B cell (primary cell): ENCODE measurements around the gene SPATA17. TPM values are rescaled to one million over a fixed set of nuclear protein-coding genes. Genes with fewer than 3 reads are reported as not detected.
"Not testable (repeated sequence)": the region's sequence is repeated elsewhere in the genome, so short reads cannot be mapped to it uniquely, and the experiment has no call there.

ENCODE experiments used
- ATAC-seq: fragments of 200-7000 bp; cut with Tn5 transposase; one replicate; pipeline ENCODE4 v1.10.0; 2021; ENCODE audit warnings: low read depth, mild to moderate bottlenecking, moderate number of reproducible peaks, moderate library complexity
- CTCF ChIA-PET: fragments of 350-600 bp; sonication (Branson Sonifier 250); formaldehyde crosslinking; loops from one replicate; lab custom pipeline; 2021; ENCODE audit warnings: antibody characterized with exemption, inconsistent platforms; lab: Charles Lee
- POLR2A ChIA-PET: fragments of 350-600 bp; sonication (Branson Sonifier 250); formaldehyde crosslinking; loops from one replicate; lab custom pipeline; 2021; ENCODE audit warnings: antibody characterized with exemption; lab: Charles Lee
- DNase-seq: peaks from one replicate; pipeline ENCODE4 v3.0.0; 2013
- H2AFZ ChIP-seq: 2 replicates; pipeline ENCODE4 v1.6.1; 2012; ENCODE audit warnings: mild to moderate bottlenecking, low read depth, low read length; ENCODE audit not compliant: insufficient read depth, poor library complexity, severe bottlenecking
- H3K27ac ChIP-seq, 2 donors: 1 replicate in 1 of 2; 2 replicates in 1 of 2; pipeline ENCODE4 v1.5.1; 2012 to 2013; ENCODE audit warnings: low read length in 2 of 2, mild to moderate bottlenecking in 2 of 2, moderate library complexity in 1 of 2
- H3K27me3 ChIP-seq, 4 experiments: fragments of 200-600 bp in 1 of 4; sonication (generic) in 1 of 4; replicated peaks in 1 of 4; 1 replicate in 2 of 4; 2 replicates in 2 of 4; pipeline versions ENCODE4 v1.6.1 to v1.7.0; 2013 to 2016; ENCODE audit warnings: low read length in 3 of 4, mild to moderate bottlenecking in 2 of 4, mixed read lengths in 1 of 4, moderate library complexity in 1 of 4; ENCODE audit not compliant: insufficient read depth in 4 of 4, control insufficient read depth in 3 of 4; ENCODE audit errors: control extremely low read depth in 1 of 4
- H3K36me3 ChIP-seq, 2 experiments: replicated peaks in 1 of 2; 1 replicate in 1 of 2; 2 replicates in 1 of 2; pipeline versions ENCODE4 v1.6.1 to v1.7.1; 2013; ENCODE audit warnings: low read length in 1 of 2; ENCODE audit not compliant: insufficient read depth in 2 of 2, control insufficient read depth in 1 of 2; ENCODE audit errors: control extremely low read depth in 1 of 2, extremely low read depth in 1 of 2
- H3K4me1 ChIP-seq, 2 donors: fragments of 200-600 bp in 1 of 2; sonication (generic) in 1 of 2; 1 replicate in 1 of 2; 2 replicates in 1 of 2; pipeline versions ENCODE4 v1.5.1 to v1.6.1; 2013 to 2017; ENCODE audit warnings: low read length in 2 of 2; ENCODE audit not compliant: control insufficient read depth in 2 of 2, insufficient read depth in 2 of 2
- H3K4me2 ChIP-seq: replicated peaks from 2 replicates; pipeline ENCODE3; 2012; ENCODE audit warnings: mild to moderate bottlenecking, low read depth, low read length; ENCODE audit not compliant: poor library complexity, severe bottlenecking
- H3K4me3 ChIP-seq, 5 experiments: fragments of 200-600 bp in 1 of 5; sonication (generic) in 1 of 5; 1 replicate in 3 of 5; 2 replicates in 2 of 5; pipeline versions ENCODE4 v1.5.1 to v1.7.0; 2011 to 2016; ENCODE audit warnings: low read length in 4 of 5, mild to moderate bottlenecking in 4 of 5, low read depth in 2 of 5, control low read depth in 1 of 5, moderate library complexity in 1 of 5; ENCODE audit not compliant: insufficient read depth in 1 of 5; ENCODE audit errors: control extremely low read depth in 1 of 5, extremely low read depth in 1 of 5
- H3K79me2 ChIP-seq: fragments of 200-600 bp; sonication (generic); one replicate; pipeline ENCODE4 v1.6.0; 2016; ENCODE audit warnings: low read length; ENCODE audit not compliant: control insufficient read depth, insufficient read depth
- H3K9ac ChIP-seq: fragments of 200-600 bp; sonication (generic); 2 replicates; pipeline ENCODE4 v1.6.1; 2017; ENCODE audit warnings: mild to moderate bottlenecking, low read length, moderate library complexity
- H3K9me3 ChIP-seq, 3 donors: one replicate each; pipeline versions ENCODE4 v1.6.1 to v1.7.1; 2013; ENCODE audit warnings: low read length in 2 of 3; ENCODE audit not compliant: control insufficient read depth in 2 of 3, insufficient read depth in 1 of 3; ENCODE audit errors: control extremely low read depth in 1 of 3
- H4K20me1 ChIP-seq: 2 replicates; pipeline ENCODE4 v1.6.0; 2012; ENCODE audit warnings: mild to moderate bottlenecking, low read length; ENCODE audit not compliant: insufficient read depth, control insufficient read depth, poor library complexity, severe bottlenecking
- H3K27ac Mint-ChIP-seq: one replicate; pipeline ENCODE4 v1.8.0; 2021; ENCODE audit warnings: mixed read lengths
- H3K27me3 Mint-ChIP-seq: one replicate; pipeline ENCODE4 v1.8.0; 2021; ENCODE audit warnings: mixed read lengths
- H3K4me1 Mint-ChIP-seq: one replicate; pipeline ENCODE4 v1.8.0; 2021; ENCODE audit warnings: mixed read lengths
- H3K4me3 Mint-ChIP-seq: one replicate; pipeline ENCODE4 v1.8.0; 2021; ENCODE audit warnings: mixed read lengths
- H3K9me3 Mint-ChIP-seq: one replicate; pipeline ENCODE4 v1.8.0; 2022; ENCODE audit warnings: mixed read lengths; ENCODE audit not compliant: insufficient read depth
- EZH2 ChIP-seq: IDR thresholded peaks from 2 replicates; pipeline ENCODE4 v1.6.1; 2012; ENCODE audit warnings: borderline replicate concordance, low read depth, mild to moderate bottlenecking, moderate library complexity, low read length; ENCODE audit not compliant: insufficient read depth, poor library complexity, severe bottlenecking
- WGBS: methylation state at CpG from one replicate; pipeline ENCODE4 v1.1.5; 2013; ENCODE audit warnings: missing lambda C conversion rate; ENCODE audit not compliant: insufficient coverage; 5-methylcytosine and 5-hydroxymethylcytosine counted together
- intact Hi-C: fragments of 100-400 bp; cut with micrococcal nuclease; formaldehyde crosslinking; loops from one replicate; pipeline ENCODE4 v1.10.0; 2022
- polyA minus RNA-seq: library from RNA; depleted of rRNA, polyadenylated mRNA; stranded (reverse); fragments of >200 nt; gene quantifications from 2 replicates; pipeline ENCODE4 v1.2.3, GENCODE V29; 2012
- polyA plus RNA-seq: library from polyadenylated mRNA; depleted of rRNA; stranded (reverse); fragments of >200 nt; gene quantifications from 2 replicates; pipeline ENCODE4 v1.2.3, GENCODE V29; 2012
- total RNA-seq, 2 donors: library from RNA; stranded (reverse); fragments of 120-200 nt in 1 of 2; gene quantifications; 1 replicate in 1 of 2; 2 replicates in 1 of 2; pipeline versions ENCODE4 v1.2.3 to v1.2.4, GENCODE V29; 2013 to 2022

SPATA17 gene
- total RNA-seq (not detected in 2 replicates), polyA plus RNA-seq (not detected in 2 replicates), polyA minus RNA-seq (not detected in 2 replicates)
- total RNA-seq (2013) = 0.05 TPM

- Histone ChIP-seq H2AFZ (peak within 1 kb of the TSS; percentile 89), H4K20me1 (no peaks in the 10 kb centered on the region), H3K27me3 (no peaks in the 10 kb centered on the region), H3K27ac (peak within 1 kb of the TSS; percentile 93 to 97), H3K4me2 (peak within 1 kb of the TSS; percentile 79), H3K36me3 (no peaks in the 10 kb centered on the region), H3K79me2 (peaks cover 45% of the 10 kb centered on the region), H3K4me3 (peak within 1 kb of the TSS; percentile 74 to 91 (median 78)), H3K4me1 (peaks cover 14 to 17% of the 10 kb centered on the region in 2 donors), H3K9ac (peak within 1 kb of the TSS; percentile 89), H3K9me3 (no peaks in the 10 kb centered on the region)
- Mint-ChIP-seq H3K27ac (peak within 1 kb of the TSS; percentile 98), H3K4me3 (peak within 1 kb of the TSS; percentile 94), H3K4me1 (peaks cover 33% of the 10 kb centered on the region), H3K27me3 (peaks cover 7% of the 10 kb centered on the region), H3K9me3 (no peaks in the 10 kb centered on the region)
- ChIA-PET POLR2A (no interaction called here), CTCF (no interaction called here)
- intact Hi-C loops = no loop called here
- WGBS = under 1% methylated on average over 33 of the region's 42 CpGs
- no peak for TF ChIP-seq EZH2
- ATAC-seq (peak; percentile 91), DNase-seq (peak; percentile 95)
These were observed at the start of gene SPATA17, which contains the start of gene GPATCH2 for GRCh38 chr1:217630711-217631591. TSS of gene SPATA17 (plus strand) at chr1:217631344. CDS start at chr1:217631379, 35 bp downstream. TSS of gene GPATCH2 (minus strand) at chr1:217631090. CDS start at chr1:217630971, 119 bp downstream.

- H3K9me3 Mint-ChIP-seq, H3K4me1 Mint-ChIP-seq, H3K4me1 ChIP-seq, ATAC-seq, H3K36me3 ChIP-seq, H3K4me3 ChIP-seq, H3K27ac Mint-ChIP-seq, H3K9ac ChIP-seq, H3K79me2 ChIP-seq, CTCF ChIA-PET, H3K27me3 ChIP-seq, intact Hi-C loops, H3K4me2 ChIP-seq, H3K27ac ChIP-seq, H2AFZ ChIP-seq, H4K20me1 ChIP-seq, H3K27me3 Mint-ChIP-seq, DNase-seq, H3K9me3 ChIP-seq, POLR2A ChIA-PET, H3K4me3 Mint-ChIP-seq: not testable (repeated sequence)
- no CpG with 5 or more reads among the region's 5 CpGs for WGBS
These were observed 46.8 kb upstream of the SPATA17 start for GRCh38 chr1:217584286-217584811.
